Left forelimb (tissue), 1 donor: ENCODE measurements around the gene MPL.

ENCODE experiments used
- DNase-seq: peaks from one replicate; pipeline ENCODE4 v3.0.0-alpha.2; 2018; ENCODE audit warnings: low spot score

The MPL gene

DNA sequence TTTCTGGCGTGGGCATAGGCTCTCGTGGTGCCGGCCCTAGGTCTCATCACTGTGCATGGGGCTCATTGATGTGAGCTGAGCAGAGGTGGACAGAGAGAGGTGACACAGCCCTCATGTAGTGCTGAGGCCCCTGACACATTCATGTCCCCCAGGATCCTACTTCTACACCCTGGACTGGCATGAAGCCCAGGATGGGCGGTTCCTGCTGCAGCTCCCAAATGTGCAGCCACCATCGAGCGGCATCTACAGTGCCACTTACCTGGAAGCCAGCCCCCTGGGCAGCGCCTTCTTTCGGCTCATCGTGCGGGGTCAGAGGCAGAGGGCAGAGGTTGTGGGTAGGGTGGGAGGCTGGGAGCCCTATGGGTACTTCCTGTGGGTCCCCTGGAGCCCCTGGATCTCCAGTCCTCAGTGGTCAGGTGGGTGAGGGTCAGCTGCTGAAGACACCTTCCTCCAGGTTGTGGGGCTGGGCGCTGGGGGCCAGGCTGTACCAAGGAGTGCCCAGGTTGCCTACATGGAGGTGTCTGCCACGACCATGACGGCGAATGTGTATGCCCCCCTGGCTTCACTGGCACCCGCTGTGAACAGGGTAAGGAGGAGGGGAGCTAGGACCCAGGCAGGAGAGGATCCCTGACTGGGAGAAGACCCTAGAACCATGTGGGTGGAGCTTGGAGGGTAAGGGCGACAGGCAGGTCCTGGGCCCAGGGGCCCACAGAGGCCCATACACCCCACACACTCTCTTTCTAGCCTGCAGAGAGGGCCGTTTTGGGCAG, 30.7 kb upstream of the MPL start:
- DNase-seq, result no peak

DNA sequence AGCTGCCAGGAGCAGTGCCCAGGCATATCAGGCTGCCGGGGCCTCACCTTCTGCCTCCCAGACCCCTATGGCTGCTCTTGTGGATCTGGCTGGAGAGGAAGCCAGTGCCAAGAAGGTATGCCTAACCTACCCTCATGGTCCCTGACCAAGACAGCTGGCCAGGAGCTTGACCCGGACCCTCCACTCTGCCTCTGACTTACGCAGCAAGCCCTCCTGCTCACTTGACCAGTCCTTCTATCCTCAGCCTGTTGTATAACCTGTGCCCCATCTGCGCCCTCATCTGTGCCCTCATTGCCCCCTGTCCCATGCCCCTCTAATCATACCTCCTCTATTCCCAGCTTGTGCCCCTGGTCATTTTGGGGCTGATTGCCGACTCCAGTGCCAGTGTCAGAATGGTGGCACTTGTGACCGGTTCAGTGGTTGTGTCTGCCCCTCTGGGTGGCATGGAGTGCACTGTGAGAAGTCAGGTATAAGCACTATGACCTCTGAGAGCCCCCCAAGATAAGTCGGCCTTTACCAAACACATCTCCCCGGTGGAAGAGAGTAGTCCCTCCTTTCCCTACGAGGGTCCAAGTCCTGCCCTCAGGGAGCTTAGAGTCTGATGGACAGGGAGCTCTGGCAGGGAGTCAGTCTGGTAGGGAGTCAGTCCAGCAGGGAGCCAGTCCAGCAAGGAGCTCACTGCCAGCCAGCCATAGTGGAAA, 30.0 kb upstream of the MPL start:
- no peak for DNase-seq

DNA sequence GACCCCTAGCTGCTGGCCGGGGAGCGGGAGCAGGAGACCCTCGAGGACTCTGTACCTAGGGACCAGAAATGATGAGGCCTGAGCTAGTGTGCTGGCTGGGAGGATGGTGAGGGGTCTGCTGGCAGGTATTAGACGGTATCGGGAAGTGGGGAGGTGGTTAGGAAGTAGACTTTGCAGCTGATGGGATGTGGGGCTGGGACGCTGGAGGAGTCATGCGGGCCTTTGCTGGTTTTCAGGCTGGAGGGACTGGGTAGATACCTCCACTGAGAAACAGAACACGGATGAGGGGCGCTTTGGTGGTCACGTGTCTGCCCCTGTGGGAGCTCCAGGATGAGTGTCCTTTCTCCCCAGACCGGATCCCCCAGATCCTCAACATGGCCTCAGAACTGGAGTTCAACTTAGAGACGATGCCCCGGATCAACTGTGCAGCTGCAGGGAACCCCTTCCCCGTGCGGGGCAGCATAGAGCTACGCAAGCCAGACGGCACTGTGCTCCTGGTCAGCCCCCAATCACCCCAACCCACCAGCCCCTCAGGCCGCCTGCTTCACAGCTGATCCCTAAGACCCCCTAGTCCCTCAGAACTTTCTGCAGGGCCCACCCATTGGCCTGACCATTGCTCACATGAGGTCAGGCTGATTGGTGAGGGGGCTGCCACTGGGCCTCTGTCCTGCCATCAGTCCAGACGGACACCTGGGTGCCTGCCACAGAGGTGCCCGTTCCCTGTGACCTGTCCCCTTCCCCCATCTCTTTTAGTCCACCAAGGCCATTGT, 28.8 kb upstream of the MPL start:
- peak; percentile 50 for DNase-seq

DNA sequence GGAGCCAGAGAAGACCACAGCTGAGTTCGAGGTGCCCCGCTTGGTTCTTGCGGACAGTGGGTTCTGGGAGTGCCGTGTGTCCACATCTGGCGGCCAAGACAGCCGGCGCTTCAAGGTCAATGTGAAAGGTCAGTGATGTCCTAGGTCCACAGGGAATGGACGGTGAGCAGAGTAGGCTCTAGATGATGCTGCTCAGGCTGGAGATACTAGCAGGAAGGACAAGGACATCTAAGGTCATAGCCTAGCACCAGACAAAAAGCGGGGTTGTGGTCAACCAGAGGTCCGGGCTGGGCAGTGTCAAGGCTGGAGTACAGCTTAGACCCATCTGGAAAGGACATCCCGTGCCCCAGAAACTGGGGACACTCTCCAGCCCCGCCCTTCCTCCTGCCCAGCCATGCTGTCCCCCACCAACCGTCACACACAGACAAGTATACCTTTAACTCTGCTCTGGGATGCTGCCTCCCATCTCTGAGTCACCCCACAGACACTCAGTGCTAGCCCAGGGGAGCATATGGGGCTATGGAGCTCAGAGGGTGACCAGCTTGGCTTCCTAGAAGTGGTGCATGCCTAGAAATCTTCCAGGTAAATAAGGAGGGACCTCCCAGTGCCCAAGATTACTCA, 28.1 kb upstream of the MPL start:
- peak; percentile 54 for DNase-seq

DNA sequence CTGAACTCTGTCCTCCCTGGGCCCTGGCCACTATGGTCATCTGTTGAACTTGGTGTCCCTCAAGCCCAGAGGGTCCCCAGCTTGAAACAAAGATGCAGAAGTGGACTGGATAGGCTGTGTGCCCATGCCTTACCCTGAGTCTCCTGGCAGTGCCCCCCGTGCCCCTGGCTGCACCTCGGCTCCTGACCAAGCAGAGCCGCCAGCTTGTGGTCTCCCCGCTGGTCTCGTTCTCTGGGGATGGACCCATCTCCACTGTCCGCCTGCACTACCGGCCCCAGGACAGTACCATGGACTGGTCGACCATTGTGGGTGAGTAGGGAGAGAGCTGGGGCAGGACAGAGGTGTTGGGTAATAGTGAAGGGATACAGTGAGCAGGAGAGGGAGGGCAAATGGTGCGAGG, 26.1 kb upstream of the MPL start:
- no peak for DNase-seq

DNA sequence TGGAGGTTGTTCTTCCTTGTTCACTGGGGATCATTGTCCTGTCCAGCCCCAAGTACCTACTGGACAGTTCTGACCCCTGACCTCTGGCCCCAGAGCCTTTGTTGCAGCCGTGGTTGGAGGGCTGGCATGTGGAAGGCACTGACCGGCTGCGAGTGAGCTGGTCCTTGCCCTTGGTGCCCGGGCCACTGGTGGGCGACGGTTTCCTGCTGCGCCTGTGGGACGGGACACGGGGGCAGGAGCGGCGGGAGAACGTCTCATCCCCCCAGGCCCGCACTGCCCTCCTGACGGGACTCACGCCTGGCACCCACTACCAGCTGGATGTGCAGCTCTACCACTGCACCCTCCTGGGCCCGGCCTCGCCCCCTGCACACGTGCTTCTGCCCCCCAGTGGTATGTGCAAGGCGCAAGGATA, 25.4 kb upstream of the MPL start:
- no peak for DNase-seq

DNA sequence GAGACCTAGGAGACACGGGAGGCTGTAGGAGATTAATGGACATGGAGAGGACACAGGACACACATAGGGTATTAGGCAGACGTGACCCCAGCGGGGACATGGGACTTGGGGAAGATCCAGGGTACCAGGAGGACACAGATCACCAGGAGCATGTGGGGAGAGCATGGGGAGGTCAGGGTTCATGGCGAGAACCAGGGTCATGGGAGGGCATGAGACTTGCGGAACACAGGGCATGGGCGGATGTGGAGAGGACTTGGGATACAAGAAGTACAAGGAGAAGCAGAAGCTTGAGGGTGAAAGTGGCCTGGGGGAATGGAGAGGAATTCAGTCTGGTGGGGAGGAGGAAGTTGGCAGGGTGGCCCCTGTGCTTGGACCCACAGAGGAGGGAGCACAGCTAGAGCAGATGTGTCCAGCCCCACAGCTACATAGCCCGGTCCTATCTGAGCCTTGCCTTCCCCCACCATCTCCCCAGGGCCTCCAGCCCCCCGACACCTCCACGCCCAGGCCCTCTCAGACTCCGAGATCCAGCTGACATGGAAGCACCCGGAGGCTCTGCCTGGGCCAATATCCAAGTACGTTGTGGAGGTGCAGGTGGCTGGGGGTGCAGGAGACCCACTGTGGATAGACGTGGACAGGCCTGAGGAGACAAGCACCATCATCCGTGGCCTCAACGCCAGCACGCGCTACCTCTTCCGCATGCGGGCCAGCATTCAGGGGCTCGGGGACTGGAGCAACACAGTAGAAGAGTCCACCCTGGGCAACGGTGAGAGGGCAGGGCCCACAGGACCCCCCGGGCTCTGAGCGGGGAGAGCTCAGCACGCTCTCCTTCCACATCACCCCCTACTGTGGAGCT, 24.7 kb upstream of the MPL start:
- DNase-seq, result no peak

DNA sequence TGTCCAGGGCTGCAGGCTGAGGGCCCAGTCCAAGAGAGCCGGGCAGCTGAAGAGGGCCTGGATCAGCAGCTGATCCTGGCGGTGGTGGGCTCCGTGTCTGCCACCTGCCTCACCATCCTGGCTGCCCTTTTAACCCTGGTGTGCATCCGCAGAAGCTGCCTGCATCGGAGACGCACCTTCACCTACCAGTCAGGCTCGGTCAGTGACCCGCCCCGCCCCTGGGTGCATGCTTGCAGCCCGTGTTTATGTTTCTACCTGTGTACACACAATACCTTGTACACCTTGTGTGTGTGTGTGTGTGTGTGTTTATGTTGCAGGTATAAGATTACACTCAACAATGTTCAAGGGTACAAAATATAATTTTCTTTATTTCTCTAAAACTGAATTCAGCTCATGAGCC, 23.8 kb upstream of the MPL start:
- DNase-seq, result no peak

DNA sequence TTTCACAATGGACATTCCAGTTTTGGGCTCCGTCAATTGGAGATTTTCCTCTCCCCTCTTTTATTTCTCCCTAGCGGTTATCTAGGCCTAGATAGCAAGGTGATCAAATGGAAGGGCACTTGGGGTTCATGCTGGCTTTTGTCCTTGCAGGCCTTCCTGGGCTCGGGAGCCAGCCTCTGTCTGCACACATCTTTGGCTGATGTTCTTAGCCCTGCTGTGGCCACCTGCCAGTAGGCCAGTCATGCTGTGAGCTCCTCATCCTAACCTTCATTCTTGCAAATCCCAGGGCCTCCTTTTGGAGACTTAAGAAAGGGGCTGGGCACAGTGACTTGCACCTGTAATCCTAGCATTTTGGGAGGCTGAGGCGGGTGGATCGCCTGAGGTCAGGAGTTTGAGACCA, 23.4 kb upstream of the MPL start:
- DNase-seq, result no peak

DNA sequence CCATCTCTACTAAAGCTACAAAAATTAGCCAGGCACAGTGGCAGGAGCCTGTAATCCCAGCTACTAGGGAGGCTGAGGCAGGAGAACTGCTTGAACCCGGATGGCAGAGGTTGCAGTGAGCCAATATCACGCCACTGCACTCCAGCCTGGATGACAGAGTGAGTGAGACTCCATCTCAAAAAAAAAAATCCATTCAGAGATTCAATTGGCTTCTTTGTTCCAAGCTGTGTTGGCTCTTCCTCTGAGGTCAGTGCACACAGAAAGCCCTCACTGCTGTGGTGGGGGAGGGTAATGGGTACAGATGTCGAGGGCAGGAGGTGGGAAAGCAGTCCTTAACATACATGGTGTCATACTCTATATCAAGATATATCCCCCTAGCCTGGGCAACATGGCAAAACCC, 22.1 kb upstream of the MPL start:
- peak; percentile 6 for DNase-seq

DNA sequence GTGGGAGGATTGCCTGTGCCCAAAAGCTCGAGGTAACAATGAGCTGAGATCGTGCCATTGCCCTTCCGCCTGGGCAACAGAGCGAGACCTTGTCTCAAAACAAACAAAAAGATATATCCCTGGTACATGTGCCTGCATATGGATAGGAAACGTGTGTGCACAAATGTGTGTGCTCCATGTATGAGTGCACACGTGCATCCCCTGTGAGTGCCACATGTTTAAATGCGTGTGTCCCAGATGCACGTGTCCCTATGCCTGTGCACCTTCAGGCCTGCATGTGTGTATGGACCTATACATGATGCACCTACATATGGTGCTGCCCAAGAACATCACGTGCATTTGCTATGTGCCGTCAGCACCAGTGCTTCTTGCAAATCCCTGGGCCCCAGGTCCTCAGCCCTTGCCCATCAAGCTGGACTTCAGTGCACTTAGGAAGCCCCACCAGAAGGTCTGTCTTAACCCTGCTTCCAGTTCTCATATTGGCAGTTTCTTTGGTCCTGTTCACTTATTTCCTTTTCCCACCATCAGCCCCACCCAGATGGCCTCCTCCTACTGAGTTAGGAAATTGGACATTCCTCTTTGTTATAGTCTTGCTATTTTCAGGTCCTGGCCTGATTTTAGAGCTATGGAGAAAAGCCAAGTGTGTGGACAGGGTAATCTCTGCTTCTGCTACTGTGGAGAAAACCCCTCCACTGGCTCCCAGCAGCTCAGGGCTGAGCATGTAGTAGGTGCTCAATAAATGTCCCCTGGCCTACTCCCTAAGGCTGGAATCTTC, 21.5 kb upstream of the MPL start:
- peak; percentile 51 for DNase-seq

DNA sequence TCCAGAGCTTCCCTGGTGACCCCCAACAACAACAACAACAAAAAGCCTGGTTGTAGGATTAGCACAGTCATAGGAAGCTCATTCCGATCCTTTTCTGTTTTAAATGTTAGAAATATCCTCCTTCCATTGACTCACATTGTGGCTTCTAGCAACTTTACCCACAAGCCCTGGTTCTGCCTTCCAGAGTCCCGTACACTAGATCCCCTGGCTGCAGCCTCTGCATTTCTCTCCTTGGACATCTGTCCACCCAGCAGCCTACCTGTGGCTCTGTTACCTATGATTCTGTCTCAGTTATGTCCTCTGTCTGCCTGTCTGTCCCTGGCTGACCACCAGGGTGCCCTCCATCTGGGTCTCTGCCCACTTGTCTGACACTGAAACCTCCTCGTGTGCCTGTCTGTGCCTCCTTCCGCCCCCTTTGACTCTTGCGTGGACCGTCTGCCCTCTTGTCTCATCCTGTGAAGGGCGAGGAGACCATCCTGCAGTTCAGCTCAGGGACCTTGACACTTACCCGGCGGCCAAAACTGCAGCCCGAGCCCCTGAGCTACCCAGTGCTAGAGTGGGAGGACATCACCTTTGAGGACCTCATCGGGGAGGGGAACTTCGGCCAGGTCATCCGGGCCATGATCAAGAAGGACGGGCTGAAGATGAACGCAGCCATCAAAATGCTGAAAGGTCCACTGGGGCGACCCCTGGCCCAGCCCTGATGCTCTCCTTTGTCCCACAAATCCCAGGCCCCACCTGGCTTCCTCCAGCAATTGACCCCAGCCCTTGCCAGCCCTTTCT, 20.7 kb upstream of the MPL start:
- DNase-seq, result no peak

DNA sequence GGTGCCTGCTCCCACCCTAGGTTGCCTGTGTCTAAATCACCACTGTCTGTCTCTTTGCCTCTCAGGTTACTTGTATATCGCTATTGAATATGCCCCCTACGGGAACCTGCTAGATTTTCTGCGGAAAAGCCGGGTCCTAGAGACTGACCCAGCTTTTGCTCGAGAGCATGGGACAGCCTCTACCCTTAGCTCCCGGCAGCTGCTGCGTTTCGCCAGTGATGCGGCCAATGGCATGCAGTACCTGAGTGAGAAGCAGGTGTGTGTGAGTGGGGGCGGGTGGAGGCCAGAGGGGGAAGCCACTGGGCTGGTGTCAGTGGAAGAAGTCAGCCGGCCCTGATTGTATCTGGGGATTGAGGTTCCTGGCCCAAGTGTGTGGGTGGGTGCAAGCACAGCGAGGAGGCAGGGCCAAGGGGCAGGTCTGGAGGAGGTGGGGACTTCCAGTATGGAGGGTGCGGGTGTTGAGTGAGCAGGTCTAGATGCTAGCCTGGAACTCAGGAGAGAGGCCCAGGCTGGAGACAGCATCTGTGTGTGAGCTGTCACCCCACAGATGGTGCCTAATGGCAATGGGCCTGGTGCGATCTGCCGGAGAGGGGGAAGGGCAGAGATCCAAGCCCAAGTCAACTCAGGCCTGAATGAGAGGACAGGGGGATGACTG, 19.7 kb upstream of the MPL start:
- DNase-seq, result no peak

DNA sequence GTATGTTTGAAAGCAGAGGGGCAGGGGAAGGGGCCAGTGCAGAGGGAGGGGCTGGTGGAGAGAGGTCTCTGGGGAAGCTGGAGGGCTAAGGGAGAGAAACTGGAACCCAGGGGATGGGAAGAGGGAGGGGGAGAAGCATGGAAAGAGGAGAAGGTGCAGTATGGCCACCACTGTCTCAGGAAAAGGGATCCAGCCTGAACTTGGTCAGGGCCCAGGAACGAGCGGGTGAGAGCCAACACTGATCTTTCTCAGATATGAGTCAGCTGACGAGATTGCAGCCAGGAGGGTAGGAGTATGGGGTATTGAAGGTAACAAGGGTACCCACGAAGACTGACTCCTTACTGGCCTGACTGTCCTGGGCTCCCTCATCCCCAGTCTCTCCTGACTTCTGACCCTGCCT, 18.8 kb upstream of the MPL start:
- no peak for DNase-seq

DNA sequence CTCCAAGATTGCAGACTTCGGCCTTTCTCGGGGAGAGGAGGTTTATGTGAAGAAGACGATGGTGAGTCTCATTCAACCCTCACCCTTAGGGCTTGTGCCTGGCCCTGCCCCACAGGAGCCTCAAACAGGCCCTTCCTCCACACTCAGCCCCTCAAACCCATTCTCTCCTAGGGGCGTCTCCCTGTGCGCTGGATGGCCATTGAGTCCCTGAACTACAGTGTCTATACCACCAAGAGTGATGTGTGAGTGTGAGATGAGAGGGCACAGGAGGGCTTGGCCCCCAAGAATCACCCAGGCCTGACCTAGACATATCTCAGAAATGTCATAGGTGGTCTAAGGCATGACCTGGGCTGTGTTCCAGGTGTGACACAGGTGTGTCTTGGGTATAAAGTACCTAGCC, 18.3 kb upstream of the MPL start:
- DNase-seq, result no peak

DNA sequence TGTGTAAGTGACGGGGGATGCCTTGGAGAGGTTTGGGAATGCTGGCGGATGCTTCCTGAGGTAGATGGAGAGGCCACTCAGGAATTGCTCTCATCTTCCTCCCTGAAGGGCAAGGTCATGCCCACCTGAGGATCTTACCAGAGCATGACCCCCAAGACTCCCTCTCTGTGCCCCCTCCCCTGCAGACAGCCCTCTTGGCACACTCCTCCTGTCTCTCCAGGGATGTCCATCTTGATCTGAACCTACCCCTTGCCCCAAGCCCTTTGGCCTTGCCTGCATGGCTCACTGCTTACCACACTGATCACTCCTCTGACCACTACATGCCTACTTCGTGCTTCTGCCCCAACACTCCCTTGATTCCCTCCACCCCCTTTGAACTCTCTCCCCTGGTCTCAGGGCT, 17.9 kb upstream of the MPL start:
- no peak for DNase-seq

DNA sequence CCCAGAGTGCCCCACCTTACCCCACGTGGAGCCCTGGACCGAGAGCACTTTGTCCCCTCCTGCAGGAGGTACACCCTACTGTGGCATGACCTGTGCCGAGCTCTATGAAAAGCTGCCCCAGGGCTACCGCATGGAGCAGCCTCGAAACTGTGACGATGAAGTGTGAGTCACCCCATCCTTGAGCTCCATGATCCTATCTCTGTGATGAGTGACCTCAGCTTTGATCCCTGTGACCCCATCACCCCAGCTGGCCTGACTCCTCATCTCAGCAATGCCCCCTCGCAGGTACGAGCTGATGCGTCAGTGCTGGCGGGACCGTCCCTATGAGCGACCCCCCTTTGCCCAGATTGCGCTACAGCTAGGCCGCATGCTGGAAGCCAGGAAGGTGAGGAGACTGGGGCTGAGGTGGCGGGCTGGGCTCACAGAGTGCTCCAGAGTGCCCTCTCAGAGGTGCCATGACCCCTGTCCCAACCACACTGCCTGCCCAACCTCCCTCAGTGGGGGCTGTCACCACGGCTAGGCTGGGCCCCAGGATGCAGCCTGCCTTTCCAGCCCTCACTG, 16.2 kb upstream of the MPL start:
- no peak for DNase-seq

DNA sequence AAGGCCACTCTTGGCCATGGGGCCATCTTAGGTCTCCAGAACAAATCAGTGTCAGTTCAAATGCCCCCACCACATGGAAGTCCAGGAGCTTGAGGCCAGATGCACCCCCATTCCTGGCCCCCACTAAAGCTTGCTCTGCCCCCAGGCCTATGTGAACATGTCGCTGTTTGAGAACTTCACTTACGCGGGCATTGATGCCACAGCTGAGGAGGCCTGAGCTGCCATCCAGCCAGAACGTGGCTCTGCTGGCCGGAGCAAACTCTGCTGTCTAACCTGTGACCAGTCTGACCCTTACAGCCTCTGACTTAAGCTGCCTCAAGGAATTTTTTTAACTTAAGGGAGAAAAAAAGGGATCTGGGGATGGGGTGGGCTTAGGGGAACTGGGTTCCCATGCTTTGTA, 15.1 kb upstream of the MPL start:
- DNase-seq, result no peak

DNA sequence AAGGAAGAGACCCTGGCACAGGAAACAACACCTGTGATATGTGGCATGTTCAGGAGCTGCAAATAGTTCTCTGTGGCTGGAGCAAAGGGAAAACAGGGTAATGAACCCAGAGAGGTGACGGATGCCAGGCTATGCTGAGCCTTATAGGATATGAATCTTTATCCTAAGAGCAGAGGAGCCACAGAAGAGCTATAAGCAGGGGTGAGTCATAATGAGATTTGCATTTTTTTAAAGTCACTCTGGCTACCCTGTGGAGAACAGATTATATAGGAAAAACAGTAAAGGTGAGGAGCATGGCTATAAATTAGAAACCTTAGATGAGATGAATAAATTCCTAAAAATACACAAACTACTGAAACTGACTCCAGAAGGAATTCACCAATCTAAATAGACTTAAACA, 12.8 kb upstream of the MPL start:
- no peak for DNase-seq
